IMR-90 (cell line): ENCODE results near the gene MADCAM1.

ENCODE experiments used
- CHD1 ChIP-seq: IDR thresholded peaks from 2 replicates; pipeline ENCODE4 v1.6.1; 2012; ENCODE audit warnings: low read depth, low read length, improper control_type of control experiment
- FOS ChIP-seq: fragments of 150-350 bp; IDR thresholded peaks from 2 replicates; pipeline ENCODE4 v1.6.1; 2016; ENCODE audit warnings: low read depth, low read length
- MAFK ChIP-seq: IDR thresholded peaks from 2 replicates; pipeline ENCODE4 v1.6.1; 2012; ENCODE audit warnings: low read depth, low read length, improper control_type of control experiment
- MAZ ChIP-seq: IDR thresholded peaks from 2 replicates; pipeline ENCODE4 v1.6.1; 2012; ENCODE audit warnings: low read depth, mild to moderate bottlenecking, low read length, improper control_type of control experiment, moderate library complexity, borderline replicate concordance
- MXI1 ChIP-seq: IDR thresholded peaks from 2 replicates; pipeline ENCODE4 v1.6.1; 2012; ENCODE audit warnings: low read depth, mild to moderate bottlenecking, low read length, moderate library complexity, borderline replicate concordance
- POLR2A ChIP-seq: IDR thresholded peaks from 2 replicates; pipeline ENCODE4 v1.6.1; 2012; ENCODE audit warnings: mild to moderate bottlenecking, low read depth, low read length
- RAD21 ChIP-seq: IDR thresholded peaks from 2 replicates; pipeline ENCODE4 v1.6.1; 2012; ENCODE audit warnings: low read length, improper control_type of control experiment
- SMC3 ChIP-seq: fragments of 150-350 bp; IDR thresholded peaks from 2 replicates; pipeline ENCODE4 v1.6.1; 2016; ENCODE audit warnings: low read depth, mild to moderate bottlenecking, antibody characterized with exemption, low read length, moderate library complexity
- TF ChIP-seq, protein P1 (sequence below): conservative IDR thresholded peaks from 2 replicates; pipeline ENCODE4 v1.5.1; 2012; ENCODE audit warnings: mild to moderate bottlenecking, low read depth, low read length, improper control_type of control experiment
- TF ChIP-seq, protein P2 (sequence below): fragments of 150-350 bp; IDR thresholded peaks from 2 replicates; pipeline ENCODE4 v1.6.1; 2017; ENCODE audit warnings: mild to moderate bottlenecking, antibody characterized with exemption, low read length, low read depth

DNA sequence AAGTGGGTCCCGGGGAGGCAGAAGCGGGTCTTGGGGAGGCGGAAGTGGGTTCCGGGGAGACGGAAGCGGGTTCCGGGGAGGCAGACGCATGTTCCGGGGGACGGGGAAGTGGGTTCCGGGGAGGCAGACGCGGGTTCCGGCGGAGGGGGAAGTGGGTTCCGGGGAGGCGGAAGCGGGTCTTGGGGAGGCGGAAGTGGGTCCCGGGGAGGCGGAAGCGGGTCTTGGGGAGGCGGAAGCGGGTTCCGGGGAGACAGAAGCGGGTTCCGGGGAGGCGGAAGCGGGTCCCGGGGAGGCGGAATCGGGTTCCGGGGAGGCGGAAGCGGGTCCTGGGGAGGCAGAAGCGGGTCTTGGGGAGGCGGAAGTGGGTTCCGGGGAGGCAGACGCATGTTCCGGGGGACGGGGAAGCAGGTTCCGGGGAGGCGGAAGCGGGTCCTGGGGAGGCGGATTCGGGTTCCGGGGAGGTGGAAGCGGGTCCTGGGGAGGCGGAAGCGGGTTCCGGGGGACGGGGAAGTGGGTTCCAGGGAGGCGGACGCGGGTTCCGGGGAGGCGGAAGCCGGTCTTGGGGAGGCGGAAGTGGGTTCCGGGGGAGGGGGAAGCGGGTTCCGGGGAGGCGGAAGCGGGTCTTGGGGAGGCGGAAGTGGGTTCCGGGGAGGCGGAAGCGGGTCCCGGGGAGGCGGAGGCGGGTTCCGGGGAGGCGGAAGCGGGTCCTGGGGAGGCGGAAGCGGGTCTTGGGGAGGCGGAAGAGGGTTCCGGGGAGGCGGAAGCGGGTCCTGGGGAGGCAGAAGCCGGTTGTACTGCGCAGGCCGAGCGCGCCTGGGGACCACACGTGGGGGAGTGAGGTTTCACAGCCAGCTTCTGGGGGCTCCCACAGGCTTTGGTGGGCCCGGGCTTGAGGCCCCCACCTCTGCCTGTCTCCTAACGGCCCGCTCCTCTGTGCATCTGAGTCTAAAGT, 37.9 kb upstream of the MADCAM1 start:
- TF ChIP-seq, protein P1, sequence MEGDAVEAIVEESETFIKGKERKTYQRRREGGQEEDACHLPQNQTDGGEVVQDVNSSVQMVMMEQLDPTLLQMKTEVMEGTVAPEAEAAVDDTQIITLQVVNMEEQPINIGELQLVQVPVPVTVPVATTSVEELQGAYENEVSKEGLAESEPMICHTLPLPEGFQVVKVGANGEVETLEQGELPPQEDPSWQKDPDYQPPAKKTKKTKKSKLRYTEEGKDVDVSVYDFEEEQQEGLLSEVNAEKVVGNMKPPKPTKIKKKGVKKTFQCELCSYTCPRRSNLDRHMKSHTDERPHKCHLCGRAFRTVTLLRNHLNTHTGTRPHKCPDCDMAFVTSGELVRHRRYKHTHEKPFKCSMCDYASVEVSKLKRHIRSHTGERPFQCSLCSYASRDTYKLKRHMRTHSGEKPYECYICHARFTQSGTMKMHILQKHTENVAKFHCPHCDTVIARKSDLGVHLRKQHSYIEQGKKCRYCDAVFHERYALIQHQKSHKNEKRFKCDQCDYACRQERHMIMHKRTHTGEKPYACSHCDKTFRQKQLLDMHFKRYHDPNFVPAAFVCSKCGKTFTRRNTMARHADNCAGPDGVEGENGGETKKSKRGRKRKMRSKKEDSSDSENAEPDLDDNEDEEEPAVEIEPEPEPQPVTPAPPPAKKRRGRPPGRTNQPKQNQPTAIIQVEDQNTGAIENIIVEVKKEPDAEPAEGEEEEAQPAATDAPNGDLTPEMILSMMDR, result no peak
- TF ChIP-seq RAD21 (no peak), MAFK (no peak), POLR2A (no peak), MAZ (no peak), CHD1 (no peak), SMC3 (no peak), FOS (no peak), MXI1 (no peak)
- TF ChIP-seq, protein P2, sequence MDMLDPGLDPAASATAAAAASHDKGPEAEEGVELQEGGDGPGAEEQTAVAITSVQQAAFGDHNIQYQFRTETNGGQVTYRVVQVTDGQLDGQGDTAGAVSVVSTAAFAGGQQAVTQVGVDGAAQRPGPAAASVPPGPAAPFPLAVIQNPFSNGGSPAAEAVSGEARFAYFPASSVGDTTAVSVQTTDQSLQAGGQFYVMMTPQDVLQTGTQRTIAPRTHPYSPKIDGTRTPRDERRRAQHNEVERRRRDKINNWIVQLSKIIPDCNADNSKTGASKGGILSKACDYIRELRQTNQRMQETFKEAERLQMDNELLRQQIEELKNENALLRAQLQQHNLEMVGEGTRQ, result no peak
